WTC11 (cell line): Measurements from ENCODE around the gene PIPOX.

Experiments
- ATF3 ChIP-seq: sonication (generic); formaldehyde crosslinking; conservative IDR thresholded peaks from 2 replicates; pipeline ENCODE4 v1.8.1; 2022; ENCODE audit warnings: mild to moderate bottlenecking, missing genetic modification reagents
- CREB1 ChIP-seq: sonication (generic); formaldehyde crosslinking; IDR thresholded peaks from 2 replicates; pipeline ENCODE4 v1.8.0; 2023; ENCODE audit warnings: mild to moderate bottlenecking, missing genetic modification reagents
- CTCF ChIP-seq: fragments of 200-600 bp; IDR thresholded peaks from 2 replicates; pipeline ENCODE4 v1.8.0; 2022; ENCODE audit warnings: antibody characterized with exemption
- ESRRA ChIP-seq: sonication (generic); formaldehyde crosslinking; IDR thresholded peaks from 2 replicates; pipeline ENCODE4 v1.8.1; 2022; ENCODE audit warnings: mild to moderate bottlenecking, missing genetic modification reagents, borderline replicate concordance
- ETV6 ChIP-seq: sonication (generic); formaldehyde crosslinking; IDR thresholded peaks from 2 replicates; pipeline ENCODE4 v1.8.1; 2022; ENCODE audit warnings: mild to moderate bottlenecking, missing genetic modification reagents
- HMGXB4 ChIP-seq: sonication (generic); formaldehyde crosslinking; IDR thresholded peaks from 2 replicates; pipeline ENCODE4 v1.8.1; 2023; ENCODE audit warnings: mild to moderate bottlenecking, moderate library complexity, missing genetic modification reagents
- JUN ChIP-seq: sonication (generic); formaldehyde crosslinking; IDR thresholded peaks from 2 replicates; pipeline ENCODE4 v1.8.0; 2023; ENCODE audit warnings: mild to moderate bottlenecking, missing genetic modification reagents
- MYBL2 ChIP-seq: sonication (generic); formaldehyde crosslinking; IDR thresholded peaks from 2 replicates; pipeline ENCODE4 v1.8.1; 2023; ENCODE audit warnings: mild to moderate bottlenecking, moderate library complexity, missing genetic modification reagents
- ZNF512 ChIP-seq: sonication (generic); formaldehyde crosslinking; IDR thresholded peaks from 2 replicates; pipeline ENCODE4 v1.8.1; 2022; ENCODE audit warnings: missing genetic modification reagents, borderline replicate concordance

- TF ChIP-seq CTCF: no peak
- TF ChIP-seq ATF3 (CRISPR knock-in tag): no peak
- no peak for TF ChIP-seq ETV6
- no peak for TF ChIP-seq HMGXB4 (CRISPR knock-in tag)
- TF ChIP-seq JUN: no peak
- no peak for TF ChIP-seq CREB1 (CRISPR knock-in tag)
- TF ChIP-seq ZNF512 (CRISPR knock-in tag): no peak
- no peak for TF ChIP-seq ESRRA (CRISPR knock-in tag)
- TF ChIP-seq MYBL2 (CRISPR knock-in tag): no peak
These were observed 43.7 kb upstream of the PIPOX start for GRCh38 chr17:28999206-28999605.
